Upper lobe of left lung (tissue), 4 donors: ENCODE results near the gene ATG2B.

Experiments used
- POLR2A ChIP-seq, 4 donors: fragments of 450-650 bp; IDR thresholded peaks; one replicate each; pipeline ENCODE4 v1.5.1; 2016 to 2017; ENCODE audit warnings: antibody characterized with exemption in 4 of 4, mild to moderate bottlenecking in 2 of 4
- POLR2AphosphoS5 ChIP-seq, 2 donors: sonication (generic); formaldehyde crosslinking; IDR thresholded peaks; one replicate each; pipeline ENCODE4 v1.5.1; 2017; ENCODE audit warnings: antibody characterized with exemption in 2 of 2

GRCh38 chr14:96256407-96256806 lies 106.7 kb downstream of the ATG2B start:
- TF ChIP-seq POLR2AphosphoS5 (IDR thresholded peaks at IDR 0.05) (no peak), POLR2A (IDR thresholded peaks at IDR 0.05) (no peak)
